ENCODE measurements around the gene PAX1.

The PAX1 gene

DNA sequence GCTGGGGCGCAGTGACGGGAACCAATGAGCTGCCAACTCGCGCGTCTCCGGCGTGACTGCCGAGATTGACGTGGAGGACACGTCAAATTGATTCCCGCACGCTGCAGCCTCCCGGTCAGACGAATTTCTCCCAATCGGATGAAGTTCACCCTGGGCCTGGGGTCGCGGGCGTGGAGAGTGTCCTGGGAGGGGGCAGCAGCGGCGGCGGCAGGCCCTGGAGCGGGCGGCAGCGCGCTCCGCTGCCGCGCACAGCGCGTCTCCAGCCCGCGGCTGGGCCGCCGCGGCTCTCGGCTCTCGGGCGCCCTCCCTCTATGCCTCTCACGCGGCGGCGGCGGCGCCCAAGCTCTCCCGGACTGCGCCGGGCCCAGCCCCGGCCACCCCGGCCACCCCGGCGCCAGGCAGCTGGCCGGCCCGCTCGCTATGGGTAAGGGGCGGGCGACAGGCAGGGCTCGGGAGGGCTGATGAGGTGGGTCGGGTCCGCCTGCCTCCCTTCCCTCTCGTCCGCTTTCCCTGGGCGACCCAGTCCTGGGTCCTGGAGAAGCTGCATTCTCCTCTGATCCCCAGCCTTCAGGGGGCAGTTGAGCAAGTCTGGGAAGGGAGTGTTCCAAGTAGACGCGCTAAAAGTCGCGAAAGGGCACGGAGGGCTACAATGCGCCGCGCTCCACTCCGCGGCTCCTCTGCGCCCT is at the start of gene PAX1:
TSS of gene PAX1 (plus strand) at position 90 of the 686 bp plus-strand sequence. CDS start at position 139, 49 bp downstream.
- no peak for DNase-seq

DNA sequence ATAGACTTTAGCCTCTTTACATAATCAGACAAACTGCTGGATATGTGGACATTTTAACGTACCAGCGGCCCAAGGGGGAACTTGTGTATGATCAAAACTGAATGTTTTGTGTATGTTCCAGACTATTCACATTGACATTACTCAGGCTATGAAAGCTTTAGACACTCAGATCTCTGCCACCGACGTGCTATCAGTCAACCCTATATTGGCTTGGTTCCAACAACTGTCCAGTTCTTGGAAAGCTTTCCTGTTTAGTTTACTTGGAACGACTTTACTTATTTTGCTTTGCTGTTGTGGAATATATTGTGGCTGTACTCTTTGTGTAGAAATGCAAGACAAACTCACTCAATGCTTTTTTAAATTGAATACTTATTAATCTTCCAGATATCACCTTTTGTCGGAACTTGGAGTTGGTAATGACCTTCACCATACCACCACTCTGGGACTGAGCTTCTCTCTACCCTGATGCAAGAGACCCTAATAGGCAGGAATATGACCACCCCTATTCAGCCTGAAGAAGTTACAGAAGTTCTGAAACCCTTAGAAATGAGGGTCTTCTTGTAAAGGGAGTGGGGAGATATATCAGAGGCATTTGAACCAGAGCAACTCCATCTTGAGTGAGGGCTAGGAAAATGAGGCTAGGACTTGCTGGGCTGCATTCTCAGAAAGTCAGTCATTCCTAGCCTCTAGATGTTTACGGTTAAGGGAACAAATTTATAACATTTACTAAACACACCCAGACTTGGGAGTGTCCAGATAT is 49.0 kb upstream of the PAX1 start:
- no peak for DNase-seq

DNA sequence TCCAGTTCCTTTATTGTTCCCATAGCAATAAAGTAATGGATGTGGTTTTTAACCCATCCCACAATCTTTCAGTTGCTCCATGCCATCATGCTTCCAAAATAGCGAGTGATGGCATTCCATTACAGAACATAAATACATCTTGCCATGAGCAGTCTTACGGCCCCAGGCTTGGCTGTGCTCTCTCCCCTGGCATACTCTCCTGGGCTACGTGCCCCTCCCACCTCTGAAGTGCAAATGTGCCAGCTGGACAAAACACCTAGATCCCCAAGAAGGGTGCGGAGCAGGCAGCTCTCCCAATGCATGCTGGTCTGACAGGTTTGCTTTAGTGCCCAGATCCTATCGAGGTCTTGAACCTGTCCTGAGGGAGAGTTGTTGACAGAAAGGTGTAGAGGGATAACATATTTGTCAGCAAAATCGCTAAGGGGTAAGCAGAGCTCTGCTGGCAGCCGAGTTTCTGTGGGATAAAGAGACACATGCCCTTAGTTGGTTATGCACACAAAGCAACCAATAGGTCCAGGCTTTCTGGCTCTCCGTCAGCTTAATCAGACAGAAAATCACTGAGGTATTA is 43.9 kb upstream of the PAX1 start:
- no peak for DNase-seq

DNA sequence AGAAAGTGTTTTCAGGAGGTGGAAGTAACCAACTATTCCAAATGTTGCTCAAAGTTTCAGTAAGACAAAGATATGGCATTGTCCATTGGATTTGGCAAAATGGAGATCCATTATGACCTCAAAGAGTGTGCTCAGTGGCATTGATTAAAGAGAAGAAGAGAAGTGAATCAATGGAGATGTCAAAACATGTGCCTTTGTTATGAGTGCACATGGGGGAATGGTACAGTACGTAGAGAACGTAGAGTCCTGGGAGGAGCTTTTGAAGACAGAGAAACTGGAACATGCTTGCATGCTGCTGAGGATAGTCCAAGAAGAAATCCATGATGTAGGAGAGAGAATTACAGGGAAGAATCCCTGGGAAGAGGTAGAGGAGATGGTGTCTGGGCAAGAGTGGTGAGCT is 42.0 kb upstream of the PAX1 start:
- no peak for DNase-seq

DNA sequence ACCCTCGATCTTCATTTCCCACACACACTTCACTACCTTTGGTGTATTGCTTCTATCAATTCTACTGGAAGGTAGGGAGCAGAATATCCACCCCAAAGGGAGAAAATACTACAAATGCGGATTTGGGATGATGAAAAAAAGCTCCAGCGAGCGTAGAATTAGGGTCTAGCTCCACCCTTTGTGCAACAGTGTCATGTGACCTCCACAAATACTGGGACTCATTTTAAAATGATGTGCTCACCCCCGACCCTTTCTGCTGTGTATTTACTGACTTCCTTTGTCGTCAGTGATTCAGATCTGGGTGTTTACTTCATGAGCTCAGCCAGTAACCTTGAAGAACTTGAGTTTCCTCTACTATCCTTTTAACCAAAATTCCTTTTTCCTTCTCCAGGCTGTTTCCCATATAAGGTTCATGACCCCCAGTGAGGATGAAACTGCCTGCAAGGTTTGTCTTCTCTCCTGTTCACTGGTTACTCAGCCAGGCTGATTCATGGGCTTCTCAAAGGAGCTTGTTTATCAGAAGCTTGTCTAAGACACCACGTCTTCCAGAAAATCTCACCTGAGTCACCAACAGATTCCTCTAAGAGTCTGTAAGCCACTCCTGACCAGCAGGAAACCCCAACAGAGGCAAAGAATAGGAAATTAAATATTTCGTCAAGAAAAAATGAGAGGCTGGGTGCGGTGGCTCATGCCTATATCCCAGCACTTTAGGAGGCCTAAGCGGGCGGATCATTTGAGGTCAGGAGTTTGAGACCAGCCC is 39.6 kb upstream of the PAX1 start:
- no peak for DNase-seq

DNA sequence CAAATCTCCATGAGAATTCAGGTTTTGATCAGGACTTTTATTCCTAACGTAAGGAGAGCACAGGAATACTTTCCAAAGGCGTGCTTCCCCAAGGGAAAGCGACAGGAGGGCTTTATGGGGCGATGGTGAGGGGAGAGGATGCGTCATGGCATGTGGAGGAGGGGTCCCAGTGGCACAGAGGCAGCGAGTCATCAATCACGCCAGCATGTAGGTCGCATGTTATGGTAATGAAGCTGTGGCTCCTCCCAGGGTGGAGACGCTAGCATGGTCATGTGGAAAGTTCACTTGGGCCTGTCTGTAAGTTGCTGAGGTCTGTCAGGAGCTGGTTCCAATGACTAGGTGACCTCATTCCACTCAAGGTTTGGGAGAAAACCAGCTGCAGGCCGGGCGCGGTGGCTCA is 35.3 kb upstream of the PAX1 start:
- DNase-seq: no peak

DNA sequence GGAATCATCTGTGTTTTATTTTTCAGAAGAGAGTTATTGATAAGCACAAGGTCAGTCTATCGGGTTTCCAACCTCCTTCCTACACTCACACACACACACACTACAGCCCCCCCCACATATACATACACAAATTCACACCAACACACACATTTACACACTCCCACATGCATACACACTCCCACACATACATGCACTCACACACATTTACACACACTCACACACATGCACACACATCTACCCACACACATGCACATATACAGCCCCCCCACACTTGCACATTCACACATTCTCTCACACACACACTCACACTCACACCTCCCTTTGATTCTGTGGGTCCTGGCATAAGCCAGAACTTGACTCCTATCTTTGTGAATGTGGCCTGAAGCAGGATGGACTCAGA is 34.5 kb upstream of the PAX1 start:
- DNase-seq: no peak

DNA sequence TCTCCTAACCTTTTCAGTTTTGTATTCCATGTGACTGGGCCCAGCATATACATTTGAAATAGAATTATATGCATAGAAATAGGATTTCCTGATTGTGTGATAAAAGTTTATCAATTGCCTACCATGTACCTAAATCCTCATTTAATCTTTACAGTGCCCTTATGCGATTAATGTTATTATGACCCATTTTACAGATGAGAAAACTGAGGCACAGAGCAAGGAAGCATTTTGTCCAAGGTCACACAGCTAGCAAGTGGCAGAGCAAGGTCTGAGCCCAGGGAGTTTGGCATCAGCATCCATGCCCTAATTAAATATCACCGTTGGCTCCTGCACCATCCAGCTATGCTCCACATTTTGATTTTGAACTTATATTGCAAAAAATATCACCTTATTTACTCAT is 28.2 kb upstream of the PAX1 start:
- DNase-seq: no peak

DNA sequence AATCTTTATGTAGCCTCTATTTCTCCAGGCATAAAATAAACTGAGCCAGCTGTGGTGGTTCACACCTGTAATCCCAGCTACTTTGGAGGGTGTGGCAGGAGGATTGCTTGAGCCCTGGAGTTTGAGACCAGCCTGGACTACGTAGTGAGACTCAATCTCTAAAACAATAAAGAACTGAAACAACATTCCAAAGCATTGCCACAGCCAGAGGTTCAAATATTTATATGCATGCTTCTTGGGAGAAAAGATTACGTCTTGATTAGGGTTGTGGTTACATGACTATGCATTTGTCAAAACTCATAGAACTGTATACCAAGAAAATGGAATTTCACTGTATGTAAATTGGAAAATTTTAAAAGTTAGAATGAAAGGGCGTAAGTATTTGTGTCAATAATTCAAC is 27.7 kb upstream of the PAX1 start:
- DNase-seq: no peak

DNA sequence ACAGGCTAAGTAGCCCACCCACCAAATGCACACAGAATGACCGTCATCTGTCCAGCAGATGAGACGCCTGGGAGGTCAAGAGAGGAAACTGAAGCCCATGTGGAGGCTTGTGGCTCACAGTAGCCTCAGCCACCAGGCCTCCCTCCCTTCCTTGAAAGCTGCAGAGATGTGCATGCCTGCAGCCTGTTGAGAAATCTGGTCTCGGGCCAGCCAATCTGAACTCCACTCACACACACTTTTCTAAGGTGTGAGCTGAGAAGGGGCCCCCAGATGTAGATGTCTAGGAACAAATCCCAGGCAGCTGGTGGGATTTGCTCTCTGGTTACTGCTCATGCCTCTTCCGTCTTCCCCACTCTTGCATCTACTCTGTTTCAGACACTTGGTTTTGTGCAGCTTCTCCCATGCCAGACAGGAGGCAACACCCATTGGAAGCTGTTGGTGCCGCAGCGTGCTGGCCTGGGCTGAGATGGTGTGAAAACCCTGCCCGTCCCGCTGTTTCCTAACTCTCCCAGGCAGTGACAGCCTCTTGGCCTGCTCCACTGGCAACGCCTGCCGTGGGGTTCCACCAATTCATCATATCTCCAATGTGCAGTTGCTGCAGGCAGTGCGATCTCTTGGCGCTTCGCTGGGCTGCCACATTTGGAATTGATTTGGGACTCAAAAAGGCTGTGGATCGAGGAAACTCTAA is 24.1 kb upstream of the PAX1 start:
- no peak for DNase-seq

DNA sequence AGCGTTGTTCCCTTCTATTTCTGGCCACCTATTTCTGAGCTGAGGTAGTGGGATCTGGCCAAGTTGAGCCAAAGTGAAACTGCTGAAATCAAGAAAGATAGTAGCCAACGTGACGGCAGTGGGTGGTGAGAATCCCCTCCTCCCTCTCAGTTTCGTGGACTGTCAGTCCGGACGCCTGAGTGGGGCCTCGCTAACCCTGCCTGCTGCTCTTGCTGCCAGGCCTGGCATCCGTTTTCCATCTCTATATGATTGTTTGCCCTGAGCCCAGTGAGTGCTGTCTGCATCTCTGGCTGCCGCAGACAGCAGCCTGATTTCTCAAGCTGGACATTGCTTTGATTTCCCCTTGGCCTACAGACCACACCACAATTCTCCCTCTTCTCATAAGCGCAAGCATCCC is 23.5 kb upstream of the PAX1 start:
- DNase-seq: no peak

DNA sequence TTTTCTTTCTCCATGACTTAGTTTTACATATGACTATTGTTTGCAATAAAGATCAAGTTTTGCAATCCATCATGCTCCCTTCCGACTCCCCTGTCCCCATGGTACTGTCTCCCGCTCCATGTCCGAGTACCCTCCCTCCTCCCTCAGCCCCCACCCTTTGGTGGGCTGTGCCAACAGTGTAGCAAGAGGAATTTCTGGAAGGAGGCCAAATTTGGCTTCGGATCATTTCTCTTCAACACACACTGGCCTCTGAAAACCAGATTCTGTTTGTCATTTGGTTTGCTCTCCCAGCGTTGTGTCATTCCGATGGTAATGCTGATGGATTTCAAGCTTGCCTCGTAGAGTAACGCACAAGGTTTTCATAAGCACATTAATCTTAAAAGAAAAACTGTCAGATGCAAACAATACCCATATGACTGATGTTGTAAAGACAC is 22.9 kb upstream of the PAX1 start:
- DNase-seq: peak; percentile 49

DNA sequence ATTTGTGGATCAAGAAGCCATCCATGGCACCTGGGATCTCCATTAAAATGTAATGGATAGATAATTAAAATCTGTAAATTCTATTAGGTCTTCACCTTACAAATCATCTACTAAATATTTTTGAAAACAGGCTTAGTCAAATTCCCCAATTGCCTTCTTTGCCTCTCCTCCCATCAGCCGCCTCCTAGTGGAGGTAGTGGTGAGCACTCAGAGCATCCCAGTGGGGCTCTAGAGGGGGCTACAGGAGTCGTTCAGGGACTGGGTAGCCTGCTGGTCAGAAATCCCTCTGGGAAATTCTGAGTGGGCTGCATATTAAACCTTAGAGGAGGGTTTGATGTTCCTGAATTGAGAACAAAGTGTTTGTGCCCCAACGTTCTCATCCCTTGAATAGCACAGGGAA is 20.8 kb upstream of the PAX1 start:
- no peak for DNase-seq

DNA sequence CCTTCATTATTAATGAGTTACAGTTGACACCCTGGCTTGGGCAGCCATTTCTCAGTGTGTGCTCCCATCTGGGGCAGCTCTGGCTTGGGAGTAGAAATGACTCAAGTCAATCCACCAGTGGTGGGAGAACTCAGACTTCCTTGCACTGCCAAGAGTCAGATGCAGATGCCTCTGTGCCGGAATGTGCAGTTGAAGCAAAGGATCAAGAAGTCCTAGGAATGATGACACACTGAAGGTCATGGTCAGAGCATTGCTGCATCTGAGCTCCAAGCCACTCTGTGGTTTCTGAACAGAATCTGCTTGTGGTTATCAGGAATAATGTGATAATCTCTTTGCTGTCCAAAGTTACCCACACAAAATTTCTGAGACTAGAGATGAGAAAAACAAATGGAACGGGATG is 19.5 kb upstream of the PAX1 start:
- DNase-seq: no peak

DNA sequence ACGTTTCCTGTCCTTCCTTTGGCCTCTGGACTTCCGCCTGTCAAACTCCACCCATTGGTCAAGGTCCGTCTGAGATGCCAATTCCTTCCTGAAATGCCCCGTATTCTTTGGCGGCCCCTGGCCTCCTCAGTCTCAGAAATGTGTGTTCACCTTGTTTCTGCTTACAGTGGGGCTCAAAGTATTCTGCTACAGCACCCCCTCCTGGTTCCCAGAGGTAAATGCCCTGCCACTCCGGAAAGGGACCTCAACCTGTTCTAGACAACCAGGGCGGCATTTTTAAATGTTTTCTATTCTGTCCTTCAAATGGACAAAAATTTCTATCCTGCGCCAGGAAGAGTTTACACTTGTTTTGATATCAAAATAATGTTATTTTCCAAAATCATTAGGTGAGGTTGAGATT is 12.1 kb upstream of the PAX1 start:
- DNase-seq: peak; percentile 4

DNA sequence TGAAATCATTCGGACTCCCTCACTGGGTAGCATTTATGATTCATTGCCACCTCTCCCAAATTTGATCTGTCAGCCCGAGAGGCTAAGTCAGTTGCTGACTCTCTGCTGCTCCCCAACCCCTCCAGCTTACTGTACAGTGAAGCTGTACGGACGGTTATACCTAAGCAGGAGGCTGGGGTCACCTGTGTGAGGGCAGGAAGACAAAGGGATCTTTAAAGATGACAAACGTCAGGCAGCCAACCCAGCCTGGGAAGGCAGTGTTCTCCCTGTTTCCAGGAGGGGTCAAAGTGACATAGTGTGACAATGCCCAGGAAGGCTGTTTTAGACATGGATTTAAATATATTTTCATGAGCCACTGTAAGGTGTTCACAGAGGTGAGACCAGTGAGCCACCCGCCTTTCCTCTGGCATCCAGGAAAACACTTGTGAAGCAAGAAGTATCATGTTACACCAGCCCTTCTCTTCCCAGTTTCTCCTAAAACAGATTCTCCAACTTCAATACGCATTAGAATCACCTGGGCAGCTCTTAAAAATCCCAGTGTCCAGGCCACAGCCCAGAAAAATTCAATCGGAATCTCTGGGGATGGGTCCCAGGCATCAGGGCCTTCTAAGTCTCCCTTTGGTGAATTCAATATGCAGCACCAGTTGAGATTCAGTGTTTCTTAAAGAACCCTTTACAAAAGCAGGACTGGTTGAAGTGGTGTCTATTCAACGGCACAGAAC is 6.8 kb upstream of the PAX1 start:
- DNase-seq: no peak

DNA sequence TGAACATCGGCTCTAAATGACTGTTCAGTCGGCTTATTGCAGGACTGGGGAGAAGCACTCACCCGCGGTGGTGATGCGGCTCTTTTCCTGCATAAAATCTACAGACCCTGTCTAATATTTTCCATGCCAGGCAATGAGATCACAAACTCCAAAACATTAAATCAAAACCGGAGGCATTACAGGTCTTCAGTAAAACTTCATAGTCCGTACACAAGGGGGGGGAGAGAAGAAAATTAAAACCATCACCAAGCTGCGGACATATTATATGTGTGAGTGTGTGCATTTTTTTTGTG is 6.3 kb upstream of the PAX1 start:
- DNase-seq: no peak

DNA sequence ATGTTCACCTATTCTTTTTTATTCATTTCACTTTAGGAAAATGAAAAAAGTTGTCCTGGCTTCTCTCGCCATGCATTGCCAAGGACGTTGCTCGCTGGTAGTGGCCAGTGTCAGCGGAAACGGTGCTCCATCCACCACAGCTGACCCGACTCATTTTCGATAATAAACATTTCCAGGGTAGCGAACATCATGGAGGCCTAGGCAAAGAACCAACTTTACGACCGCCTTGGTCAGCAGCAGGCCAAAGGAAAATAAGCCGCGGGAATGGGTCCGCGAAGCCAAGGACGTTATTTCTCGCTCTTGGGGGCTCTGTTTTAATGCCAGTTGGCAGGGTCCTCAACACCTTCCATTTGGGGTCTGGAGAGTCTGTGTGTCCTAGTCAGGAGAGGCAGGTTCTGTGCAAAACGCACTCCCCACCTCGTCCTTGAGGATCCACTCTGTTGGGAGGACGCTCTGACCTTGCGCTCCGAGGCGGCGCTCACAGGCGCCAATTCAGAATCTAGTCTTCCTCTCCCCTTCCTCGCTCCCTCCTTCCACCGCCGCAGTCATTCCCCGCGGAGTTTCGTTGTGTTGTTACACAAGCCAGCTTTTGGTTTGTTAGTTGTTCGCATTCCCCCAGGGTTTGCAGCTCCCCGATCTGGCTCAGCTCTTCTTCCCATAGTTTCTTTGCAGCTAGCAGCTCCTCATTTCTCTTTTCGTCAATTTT is 4.1 kb upstream of the PAX1 start:
- DNase-seq: no peak

DNA sequence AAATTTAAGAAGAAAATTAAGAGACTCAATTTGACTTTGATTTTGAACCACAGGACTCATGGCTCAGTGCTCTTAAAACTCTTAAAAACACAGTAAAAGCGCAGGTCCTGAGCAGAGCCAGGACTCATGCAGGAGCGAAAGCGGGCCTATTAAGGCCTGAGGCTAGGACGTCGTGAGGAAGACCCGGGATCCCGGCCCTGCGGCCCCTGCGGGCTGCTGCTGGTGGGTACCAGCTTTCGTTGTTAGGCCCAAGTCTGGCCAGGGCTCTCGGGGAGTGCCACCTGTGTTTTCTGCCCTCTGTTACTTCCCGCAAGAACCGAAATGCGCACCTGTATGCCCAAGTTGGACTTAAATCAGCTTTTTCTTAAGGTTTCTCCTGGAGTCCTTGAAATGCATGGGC is 3.4 kb upstream of the PAX1 start:
- no peak for DNase-seq

DNA sequence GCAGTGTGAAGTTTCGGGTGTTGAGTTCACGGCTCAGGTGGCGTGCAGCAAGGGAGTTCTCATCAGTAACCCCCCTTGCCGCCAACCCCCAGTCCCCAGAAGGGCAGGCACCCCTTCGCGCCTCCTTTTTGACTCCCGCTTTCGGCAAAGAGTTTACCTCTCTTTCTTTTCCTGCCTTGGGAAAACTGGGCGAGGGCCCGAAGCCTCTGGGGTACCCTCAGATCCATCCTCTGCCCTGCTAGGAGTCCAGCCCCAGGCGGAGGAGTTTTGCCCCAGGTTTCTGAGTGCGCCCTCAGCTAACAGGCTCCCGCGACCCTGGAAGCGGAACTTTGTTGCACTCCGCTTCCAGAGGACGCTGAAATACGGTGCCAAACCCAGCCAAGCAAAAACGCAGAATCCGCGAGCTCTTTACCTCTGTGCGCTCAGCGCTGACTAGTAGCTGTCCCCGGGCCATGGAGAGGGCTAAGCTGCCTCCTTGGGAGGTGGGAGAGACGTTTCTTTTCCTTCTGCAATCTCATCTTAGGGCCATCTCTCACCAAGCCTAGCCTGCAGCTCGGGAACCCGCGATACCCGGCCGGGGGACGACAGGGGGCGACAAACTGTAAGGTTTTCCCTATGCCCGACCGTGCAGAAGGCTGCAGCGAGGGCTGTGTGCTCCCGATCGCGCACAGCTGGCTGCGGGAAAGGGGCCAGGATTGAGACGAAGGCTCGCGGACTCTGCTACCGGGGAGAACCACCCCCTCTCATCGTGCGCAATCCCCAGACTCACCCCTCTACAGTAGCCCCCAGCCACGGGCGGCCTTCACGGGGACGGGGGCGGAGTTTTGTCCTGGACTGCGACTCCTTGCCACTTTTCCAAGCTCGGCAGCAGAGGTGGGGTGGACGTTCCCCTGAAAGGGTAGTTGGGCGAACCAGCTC is 2.7 kb upstream of the PAX1 start:
- DNase-seq: peak; percentile 32

Data from NCI-H1092 (cell line).